ENCODE data around the gene AGBL1. TPM values are rescaled to one million over a fixed set of nuclear protein-coding genes. Genes with fewer than 3 reads are reported as not detected.

Gene AGBL1
- total RNA-seq, 1 donor from 2014 or later: not detected

- ATAC-seq (peak; percentile 57), DNase-seq (ENCODE audit: low spot score) (no peak)
These were observed 152.4 kb downstream of the AGBL1 start for GRCh38 chr15:86231864-86232721.

GRCh38 chr15:86235667-86236066, 156.0 kb downstream of the AGBL1 start:
- no peak for DNase-seq (ENCODE audit: low spot score)

GRCh38 chr15:86236356-86237110, 156.9 kb downstream of the AGBL1 start:
- no peak for DNase-seq (ENCODE audit: low spot score)

More at GRCh38 chr15:86235667-86236066, 156.0 kb downstream of the AGBL1 start:
- no peak for ATAC-seq

GRCh38 chr15:86237111-86237500, 157.4 kb downstream of the AGBL1 start:
- no peak for ATAC-seq
- no peak for DNase-seq (ENCODE audit: low spot score)

More at GRCh38 chr15:86236356-86237110, 156.9 kb downstream of the AGBL1 start:
- ATAC-seq: no peak

- no peak for DNase-seq (ENCODE audit: low spot score)
- no peak for ATAC-seq
These were observed 167.7 kb downstream of the AGBL1 start for GRCh38 chr15:86247249-86247955.

GRCh38 chr15:86255247-86255646, 175.6 kb downstream of the AGBL1 start:
- DNase-seq (ENCODE audit: low spot score): no peak
- no peak for ATAC-seq

GRCh38 chr15:86256628-86257027, 177.0 kb downstream of the AGBL1 start:
- no peak for DNase-seq (ENCODE audit: low spot score)
- ATAC-seq: no peak

GRCh38 chr15:86259589-86259988, 179.9 kb downstream of the AGBL1 start:
- no peak for ATAC-seq
- DNase-seq (ENCODE audit: low spot score): no peak

- DNase-seq (ENCODE audit: low spot score) (no peak), ATAC-seq (no peak)
These were observed 183.6 kb downstream of the AGBL1 start for GRCh38 chr15:86263230-86263629.

- ATAC-seq: no peak
- DNase-seq (ENCODE audit: low spot score): no peak
These were observed 187.3 kb downstream of the AGBL1 start for GRCh38 chr15:86266896-86267484.

- DNase-seq (ENCODE audit: low spot score) (no peak), ATAC-seq (no peak)
These were observed 188.2 kb downstream of the AGBL1 start for GRCh38 chr15:86267892-86268291.

- DNase-seq (ENCODE audit: low spot score): no peak
- ATAC-seq: no peak
These were observed 188.9 kb downstream of the AGBL1 start for GRCh38 chr15:86268558-86268957.

GRCh38 chr15:86273309-86273708, 193.6 kb downstream of the AGBL1 start:
- no peak for ATAC-seq
- no peak for DNase-seq (ENCODE audit: low spot score)

- DNase-seq (ENCODE audit: low spot score) (no peak), ATAC-seq (no peak)
These were observed 195.7 kb downstream of the AGBL1 start for GRCh38 chr15:86275361-86275760.

- ATAC-seq (no peak), DNase-seq (ENCODE audit: low spot score) (no peak)
These were observed 198.9 kb downstream of the AGBL1 start for GRCh38 chr15:86278586-86278985.

GRCh38 chr15:86284635-86285034, 205.0 kb downstream of the AGBL1 start:
- no peak for DNase-seq (ENCODE audit: low spot score)
- no peak for ATAC-seq

GRCh38 chr15:86295511-86295910, 215.8 kb downstream of the AGBL1 start:
- ATAC-seq: no peak
- DNase-seq (ENCODE audit: low spot score): no peak

GRCh38 chr15:86296769-86297168, 217.1 kb downstream of the AGBL1 start:
- ATAC-seq (no peak), DNase-seq (ENCODE audit: low spot score) (no peak)

- DNase-seq (ENCODE audit: low spot score) (no peak), ATAC-seq (no peak)
These were observed 220.9 kb downstream of the AGBL1 start for GRCh38 chr15:86300390-86301125.

GRCh38 chr15:86311568-86312280, 232.1 kb downstream of the AGBL1 start:
- ATAC-seq (no peak), DNase-seq (ENCODE audit: low spot score) (no peak)
